ENCODE data around the gene LYRM2.

Gene LYRM2

GRCh38 chr6:89526563-89526869 is 112.0 kb downstream of the LYRM2 start:
- no peak for TF ChIP-seq CTCF (IDR thresholded peaks at IDR 0.05; ENCODE audit: low read depth, low read length, missing control alignments)
- in situ Hi-C loops (cut with HindIII; ENCODE audit: low sequenced_read_pairs): no loop called here
- no peak for DNase-seq (ENCODE audit: low read depth)
- H3K4me3 ChIP-seq (ENCODE audit: low read depth, low read length): no peak overlapping the region

- no peak overlapping the region for H3K4me3 ChIP-seq (ENCODE audit: low read depth, low read length)
- TF ChIP-seq CTCF (IDR thresholded peaks at IDR 0.05; ENCODE audit: low read depth, low read length, missing control alignments): no peak
- DNase-seq (ENCODE audit: low read depth): no peak
- in situ Hi-C loops (cut with HindIII; ENCODE audit: low sequenced_read_pairs): no loop called here
Observed at GRCh38 chr6:89525786-89526562, 112.6 kb downstream of the LYRM2 start.

- in situ Hi-C loops (cut with HindIII; ENCODE audit: low sequenced_read_pairs): no loop called here
- TF ChIP-seq CTCF (IDR thresholded peaks at IDR 0.05; ENCODE audit: low read depth, low read length, missing control alignments): no peak
Observed at GRCh38 chr6:89522778-89523177, 115.8 kb downstream of the LYRM2 start.

GRCh38 chr6:89520736-89521135 is 117.8 kb downstream of the LYRM2 start:
- no peak for DNase-seq (ENCODE audit: low read depth)
- no peak for TF ChIP-seq CTCF (IDR thresholded peaks at IDR 0.05; ENCODE audit: low read depth, low read length, missing control alignments)
- no peak overlapping the region for H3K4me3 ChIP-seq (ENCODE audit: low read depth, low read length)
- in situ Hi-C loops (cut with HindIII; ENCODE audit: low sequenced_read_pairs): no loop called here

More at GRCh38 chr6:89522778-89523177, 115.8 kb downstream of the LYRM2 start:
- no peak overlapping the region for H3K4me3 ChIP-seq (ENCODE audit: low read depth, low read length)
- no peak for DNase-seq (ENCODE audit: low read depth)

- no peak overlapping the region for H3K4me3 ChIP-seq (ENCODE audit: low read depth, low read length)
- no peak for DNase-seq (ENCODE audit: low read depth)
- in situ Hi-C loops (cut with HindIII; ENCODE audit: low sequenced_read_pairs): no loop called here
- TF ChIP-seq CTCF (IDR thresholded peaks at IDR 0.05; ENCODE audit: low read depth, low read length, missing control alignments): no peak
Observed at GRCh38 chr6:89518352-89519055, 120.0 kb downstream of the LYRM2 start.

Measured in astrocyte of the cerebellum (primary cell).